GM12864 (cell line): ENCODE results near the gene AQP2.
"Not testable (repeated sequence)": the region's sequence is repeated elsewhere in the genome, so short reads cannot be mapped to it uniquely, and the experiment has no call there.

Experiments
- DNase-seq: peaks from one replicate; pipeline ENCODE4 v3.0.0-alpha.2; 2011; ENCODE audit warnings: low read depth
- H3K4me3 ChIP-seq: 2 replicates; pipeline ENCODE4 v1.5.1; 2011; ENCODE audit warnings: mild to moderate bottlenecking, low read depth, low read length, control low read depth
- CTCF ChIP-seq: IDR thresholded peaks from 2 replicates; pipeline ENCODE4 v1.5.1; 2011; ENCODE audit warnings: low read depth, mild to moderate bottlenecking, moderate library complexity, low read length, control low read depth, inconsistent platforms; ENCODE audit errors: missing control alignments

AQP2 gene

GRCh38 chr12:49980501-49981349, 30.2 kb downstream of the AQP2 start:
- H3K4me3 ChIP-seq, result no peak overlapping the region
- TF ChIP-seq CTCF, result no peak

GRCh38 chr12:49982246-49983087, 31.9 kb downstream of the AQP2 start:
- DNase-seq, result no peak
- no peak overlapping the region for H3K4me3 ChIP-seq
- no peak for TF ChIP-seq CTCF

More at GRCh38 chr12:49980501-49981349, 30.2 kb downstream of the AQP2 start:
- no peak for DNase-seq

- TF ChIP-seq CTCF, result no peak
- H3K4me3 ChIP-seq, result no peak overlapping the region
- no peak for DNase-seq
These were observed 33.4 kb downstream of the AQP2 start for GRCh38 chr12:49983892-49984291.

GRCh38 chr12:49984476-49985359, 34.2 kb downstream of the AQP2 start:
- no peak for TF ChIP-seq CTCF
- DNase-seq, result no peak

GRCh38 chr12:49985981-49986380, 35.4 kb downstream of the AQP2 start:
- no peak overlapping the region for H3K4me3 ChIP-seq
- DNase-seq, result no peak
- TF ChIP-seq CTCF, result no peak

More at GRCh38 chr12:49984476-49985359, 34.2 kb downstream of the AQP2 start:
- H3K4me3 ChIP-seq, result no peak overlapping the region

GRCh38 chr12:49986476-49986875, 35.9 kb downstream of the AQP2 start:
- not testable (repeated sequence) for DNase-seq

More at GRCh38 chr12:49986476-49986875, 35.9 kb downstream of the AQP2 start:
- not testable (repeated sequence) for H3K4me3 ChIP-seq
